ENCODE measurements around the gene ARHGAP42.
"Not testable (repeated sequence)": the region's sequence is repeated elsewhere in the genome, so short reads cannot be mapped to it uniquely, and the experiment has no call there.

ARHGAP42 gene

GRCh38 chr11:100978939-100979338, 291.9 kb downstream of the ARHGAP42 start:
- DNase-seq, result no peak

DNA sequence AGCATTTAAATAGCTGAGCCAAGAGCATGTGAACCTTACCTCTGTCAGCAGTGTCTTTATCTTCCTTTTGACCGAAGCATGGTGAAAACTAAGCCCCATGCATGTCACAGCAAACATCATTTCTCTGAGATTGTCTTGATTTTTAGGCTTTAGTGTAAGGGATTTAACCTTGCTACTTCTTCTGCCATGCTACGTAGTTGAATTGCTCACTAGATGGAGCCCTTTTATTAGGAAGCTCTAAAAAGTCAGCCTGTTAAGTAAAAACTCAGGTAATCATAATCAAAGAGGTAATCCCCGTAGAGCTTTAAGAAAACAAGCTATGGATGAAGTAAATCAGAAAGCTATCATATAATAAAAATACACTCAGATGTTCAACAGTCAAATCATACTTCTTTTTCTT, 293.1 kb downstream of the ARHGAP42 start:
- no peak for DNase-seq

GRCh38 chr11:100981196-100981824, 294.2 kb downstream of the ARHGAP42 start:
- DNase-seq, result no peak

DNA sequence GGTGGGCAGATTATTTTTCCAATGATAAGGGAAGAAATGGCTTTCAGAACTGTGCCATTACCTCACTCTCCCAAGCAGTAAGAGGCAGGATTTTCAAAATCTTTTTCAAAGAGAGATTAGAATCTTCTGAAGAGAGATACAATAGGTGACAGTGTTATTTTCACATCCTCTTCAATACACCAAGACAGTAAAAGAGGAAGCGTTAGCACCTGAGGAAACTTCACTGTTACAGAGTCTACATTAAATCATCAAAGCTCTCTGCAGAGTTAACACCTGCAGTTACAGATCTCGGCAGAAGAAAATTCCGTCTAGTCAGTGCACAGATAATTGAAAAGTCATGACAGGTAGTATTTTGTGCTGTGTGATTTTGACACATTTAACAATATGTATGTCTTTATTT, 297.6 kb downstream of the ARHGAP42 start:
- no peak for DNase-seq

- DNase-seq, result no peak
These were observed 303.8 kb downstream of the ARHGAP42 start for GRCh38 chr11:100990931-100991330.

DNA sequence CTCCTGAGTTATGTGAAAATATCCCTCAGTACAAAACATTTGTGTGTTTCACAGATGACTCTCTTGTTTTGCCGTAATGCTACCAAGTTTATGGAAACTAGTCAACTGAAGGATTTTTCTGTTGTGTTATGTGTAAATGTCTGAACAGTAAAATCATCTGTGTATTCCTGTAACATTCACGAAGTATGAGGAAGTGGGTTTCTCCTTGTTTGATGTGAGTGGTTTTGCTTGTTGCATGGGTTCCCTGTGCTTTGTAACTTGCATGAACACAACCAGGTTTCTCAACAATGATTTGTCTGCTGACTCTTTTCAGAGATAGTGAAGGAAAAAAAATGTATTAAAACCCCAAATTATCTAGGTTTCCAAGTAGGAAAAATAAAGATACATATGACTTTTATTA, 304.5 kb downstream of the ARHGAP42 start:
- no peak for DNase-seq

- DNase-seq, result no peak
These were observed 307.9 kb downstream of the ARHGAP42 start for GRCh38 chr11:100994966-100995365.

- DNase-seq, result no peak
These were observed 312.7 kb downstream of the ARHGAP42 start for GRCh38 chr11:100999756-101000155.

DNA sequence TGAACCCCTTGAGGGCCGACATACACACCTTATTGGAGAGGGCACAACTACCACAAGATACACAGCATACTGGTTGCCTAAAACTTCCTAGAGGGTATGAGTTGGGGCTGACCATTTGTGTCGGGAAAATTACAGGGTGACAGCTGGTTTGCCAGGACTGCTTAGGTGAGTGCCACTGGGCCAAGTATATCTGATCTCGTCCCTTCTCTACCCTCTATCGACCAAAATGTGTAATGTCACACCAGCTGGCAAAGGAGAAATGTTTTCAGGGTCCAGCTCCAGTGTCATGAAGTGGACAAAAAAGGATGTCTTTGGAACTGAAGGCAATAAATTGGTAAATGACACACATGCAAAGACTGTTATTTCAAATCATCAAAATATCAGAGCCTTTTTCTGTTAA, 316.4 kb downstream of the ARHGAP42 start:
- no peak for DNase-seq

DNA sequence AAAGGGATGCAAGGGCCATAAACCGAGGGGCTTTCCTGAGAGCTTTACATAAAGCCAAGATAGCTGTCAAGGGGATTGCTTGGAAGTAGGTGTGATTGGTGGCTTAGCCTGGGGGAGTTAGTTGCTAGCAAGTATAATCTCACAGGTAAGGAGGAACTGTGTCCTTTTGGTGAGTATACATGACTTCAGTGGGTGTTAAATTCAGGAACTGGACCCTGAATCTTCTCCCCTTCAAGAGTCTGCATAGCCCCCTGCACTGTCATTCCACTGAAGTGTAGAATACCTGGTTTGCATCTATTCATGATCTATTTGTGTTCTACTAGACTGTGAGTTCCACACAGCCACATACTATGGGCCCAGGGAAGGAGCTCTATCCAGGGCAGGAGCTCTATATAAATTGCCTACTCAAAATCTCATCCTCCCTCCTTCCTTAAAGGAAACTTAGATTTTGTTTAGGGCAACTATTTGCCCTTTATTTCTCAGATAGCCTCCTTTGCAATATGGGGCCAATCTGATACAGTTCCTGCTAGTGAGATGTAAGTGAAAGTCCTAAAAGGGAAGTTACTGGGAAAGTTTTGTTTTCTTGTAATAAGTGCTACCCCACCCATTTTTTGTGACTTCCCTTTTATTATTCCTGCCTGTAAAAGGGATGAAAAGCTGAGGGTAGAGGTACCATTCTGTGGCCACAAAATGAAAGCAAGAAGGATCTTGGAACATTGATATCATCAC, 322.0 kb downstream of the ARHGAP42 start:
- no peak for DNase-seq

DNA sequence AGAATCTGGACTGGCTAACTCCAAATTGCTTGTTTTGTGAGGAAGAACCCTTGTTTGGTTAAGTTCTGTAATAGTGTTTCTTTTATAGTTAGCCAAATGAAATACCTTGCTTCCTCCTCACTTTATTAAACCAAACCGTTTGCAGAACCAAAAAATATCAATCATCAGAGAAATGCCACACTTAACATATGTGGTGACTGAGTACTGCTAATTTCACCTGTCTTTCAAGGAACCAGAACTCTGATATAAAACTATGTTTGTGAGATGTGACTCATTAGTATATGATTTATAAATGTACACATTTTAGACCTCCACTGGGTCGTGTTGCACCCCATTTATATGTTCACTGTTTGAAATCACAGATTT, 322.6 kb downstream of the ARHGAP42 start:
- DNase-seq, result no peak

- DNase-seq, result no peak
These were observed 323.8 kb downstream of the ARHGAP42 start for GRCh38 chr11:101010899-101011298.

- no peak for DNase-seq
These were observed 324.8 kb downstream of the ARHGAP42 start for GRCh38 chr11:101011881-101012280.

GRCh38 chr11:101013702-101014101, 326.6 kb downstream of the ARHGAP42 start:
- DNase-seq, result not testable (repeated sequence)

DNA sequence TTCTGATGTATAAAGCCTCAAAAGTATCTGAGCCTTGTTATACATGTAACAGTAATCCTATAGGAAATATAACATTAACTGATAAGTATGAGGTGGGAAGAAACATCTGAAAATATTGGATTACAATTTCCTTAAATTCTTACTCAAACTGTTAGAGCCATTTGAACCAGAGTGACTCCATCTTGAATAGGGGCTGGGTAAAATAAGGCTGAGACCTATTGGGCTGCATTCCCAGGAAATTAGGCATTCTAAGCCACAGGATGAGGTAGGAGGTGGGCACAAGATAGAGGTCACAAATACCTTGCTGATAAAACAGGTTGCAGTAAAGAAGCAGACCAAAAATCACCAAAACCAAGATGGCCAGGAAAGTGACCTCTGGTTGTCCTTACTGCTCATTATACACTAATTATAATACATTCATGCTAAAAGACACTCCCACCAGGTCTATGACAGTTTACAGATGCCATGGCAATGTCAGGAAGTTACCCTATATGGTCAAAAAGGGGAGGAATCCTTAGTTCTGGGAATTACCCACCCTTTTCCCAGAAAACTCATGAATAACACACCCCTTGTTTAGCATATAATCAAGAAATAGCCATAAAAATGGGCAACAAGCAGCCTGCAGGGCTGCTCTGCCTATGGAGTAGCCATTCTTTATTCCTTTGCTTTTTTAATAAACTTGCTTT, 327.7 kb downstream of the ARHGAP42 start:
- no peak for DNase-seq

DNA sequence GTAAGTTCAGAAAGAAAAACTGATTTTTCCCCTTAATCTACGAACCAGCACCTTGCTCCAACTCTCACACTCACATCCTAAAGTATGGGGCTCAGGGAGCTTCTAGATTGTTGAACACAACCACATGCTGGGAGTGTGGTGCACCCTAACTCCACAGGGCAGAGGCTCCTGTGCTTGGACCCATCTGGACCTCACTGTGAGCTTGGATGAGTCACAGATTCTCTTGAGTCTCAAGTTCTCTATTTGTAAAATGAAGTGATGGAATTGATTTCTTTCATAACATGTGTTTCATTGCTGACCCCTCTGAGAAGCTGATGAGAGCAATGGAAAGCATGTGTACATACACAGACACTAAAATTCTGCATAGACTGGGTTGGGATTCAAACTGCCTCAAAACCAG, 332.8 kb downstream of the ARHGAP42 start:
- DNase-seq, result no peak

GRCh38 chr11:101022256-101022655, 335.2 kb downstream of the ARHGAP42 start:
- no peak for DNase-seq

- no peak for DNase-seq
These were observed 341.6 kb downstream of the ARHGAP42 start for GRCh38 chr11:101028644-101029043.

GRCh38 chr11:101030015-101030414, 342.9 kb downstream of the ARHGAP42 start:
- no peak for DNase-seq

- DNase-seq, result no peak
These were observed 343.6 kb downstream of the ARHGAP42 start for GRCh38 chr11:101030692-101031091.

DNA sequence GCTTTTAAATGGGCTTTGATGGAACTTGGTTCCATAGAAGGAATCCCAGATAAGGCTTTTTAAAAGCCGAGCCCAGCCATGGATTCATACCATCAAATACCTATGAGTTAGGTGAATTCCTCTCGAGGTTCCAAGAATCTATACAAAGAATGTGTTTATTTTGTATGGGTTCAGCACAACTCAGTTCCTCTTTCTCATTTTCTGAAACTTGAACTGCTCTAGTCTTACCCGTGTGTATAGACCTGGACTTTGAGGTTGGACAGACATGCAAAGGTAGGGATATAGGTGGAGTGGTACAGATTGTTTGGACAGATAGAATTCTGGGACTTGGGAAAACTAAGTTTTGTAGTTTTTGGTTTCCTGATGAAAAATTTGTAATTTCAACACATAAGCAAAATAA, 344.6 kb downstream of the ARHGAP42 start:
- DNase-seq, result no peak

- no peak for DNase-seq
These were observed 345.9 kb downstream of the ARHGAP42 start for GRCh38 chr11:101032991-101033390.

DNA sequence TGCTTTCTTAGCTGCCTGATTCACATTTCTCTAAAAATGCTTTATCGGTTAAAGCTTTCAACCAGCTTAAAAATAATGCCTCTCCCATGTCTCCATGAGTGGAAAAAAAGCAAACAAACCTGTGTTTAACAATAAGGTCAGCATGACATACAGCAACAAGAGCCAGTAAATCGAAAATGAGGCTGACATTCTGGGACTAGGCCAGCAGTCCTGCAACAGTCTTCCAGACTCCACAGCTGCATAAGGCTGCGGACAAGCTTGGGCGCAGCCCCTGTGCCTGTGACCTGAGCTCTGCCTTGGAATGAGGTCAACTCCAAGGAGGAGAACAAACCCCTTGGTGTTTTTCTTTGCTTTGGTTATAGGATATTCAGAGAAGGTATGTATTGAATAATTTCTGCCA, 347.0 kb downstream of the ARHGAP42 start:
- DNase-seq, result no peak

GRCh38 chr11:101035872-101036271, 348.8 kb downstream of the ARHGAP42 start:
- no peak for DNase-seq
